HG02840 (cell line): ENCODE measurements around the gene GALNT6.
A peak's percentile ranks its signal among the peaks of the same experiment; 100 is the strongest.

ENCODE experiments used
- ATAC-seq: cut with Tn5 transposase; IDR thresholded peaks from one replicate; pipeline ENCODE4 v1.9.1; 2021; ENCODE audit warnings: mild to moderate bottlenecking, moderate library complexity, moderate number of reproducible peaks; ENCODE audit not compliant: unreplicated experiment, low FRiP score

GALNT6 gene

DNA sequence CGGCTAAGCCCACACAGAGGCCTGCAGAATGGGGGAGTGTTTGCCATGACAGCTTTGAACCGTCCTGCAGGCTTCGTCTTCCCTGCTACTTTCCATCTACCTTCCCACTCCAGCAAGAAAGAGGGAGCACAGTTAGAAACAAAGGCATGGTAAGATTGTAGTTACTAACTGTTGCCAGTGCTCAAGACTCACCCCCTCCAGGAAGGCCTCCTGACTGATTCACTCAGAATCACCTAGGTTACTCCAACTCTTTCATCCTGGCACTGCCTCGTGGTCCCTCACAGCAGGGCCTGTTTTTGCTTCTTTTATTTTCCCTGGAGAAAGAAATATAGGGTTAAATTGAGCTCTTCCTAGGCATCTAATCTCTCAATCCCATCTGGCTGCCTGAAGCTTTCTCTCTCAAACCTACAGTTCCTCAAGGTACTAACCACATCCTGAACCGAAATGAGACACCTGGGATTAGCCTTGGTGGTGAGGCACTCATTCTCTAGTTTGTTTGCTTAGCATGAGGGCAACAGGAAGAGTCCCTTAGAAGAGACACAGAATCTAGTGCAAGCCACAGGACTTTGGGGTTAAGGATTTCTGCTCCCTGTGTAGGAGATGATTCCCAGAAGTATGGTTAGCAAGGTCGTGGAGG, 7.8 kb downstream of the GALNT6 start:
- no peak for ATAC-seq

- no peak for ATAC-seq
These were observed 9.0 kb downstream of the GALNT6 start for GRCh38 chr12:51382173-51382572.

- ATAC-seq, result no peak
These were observed 9.8 kb downstream of the GALNT6 start for GRCh38 chr12:51381226-51382079.

GRCh38 chr12:51379571-51379970, 11.6 kb downstream of the GALNT6 start:
- no peak for ATAC-seq

DNA sequence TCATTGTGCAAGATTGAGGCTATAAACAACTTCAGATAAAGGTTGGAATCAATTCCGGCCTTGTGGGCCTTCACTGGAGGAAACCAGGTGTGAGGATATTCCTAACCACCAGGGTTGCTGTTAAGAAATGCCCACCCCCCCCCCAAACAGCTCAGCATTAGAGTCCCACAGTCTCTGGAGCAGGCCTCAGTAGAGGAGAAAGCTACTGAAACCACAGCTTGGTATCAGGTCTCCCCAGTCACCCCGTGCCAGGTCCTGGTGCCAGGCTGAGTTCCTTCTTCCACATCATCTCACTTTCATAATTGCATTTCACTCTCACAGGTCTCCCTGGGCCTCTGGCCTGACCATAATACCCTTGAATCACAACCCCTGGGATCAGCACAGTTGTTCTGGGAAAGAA, 12.5 kb downstream of the GALNT6 start:
- no peak for ATAC-seq

DNA sequence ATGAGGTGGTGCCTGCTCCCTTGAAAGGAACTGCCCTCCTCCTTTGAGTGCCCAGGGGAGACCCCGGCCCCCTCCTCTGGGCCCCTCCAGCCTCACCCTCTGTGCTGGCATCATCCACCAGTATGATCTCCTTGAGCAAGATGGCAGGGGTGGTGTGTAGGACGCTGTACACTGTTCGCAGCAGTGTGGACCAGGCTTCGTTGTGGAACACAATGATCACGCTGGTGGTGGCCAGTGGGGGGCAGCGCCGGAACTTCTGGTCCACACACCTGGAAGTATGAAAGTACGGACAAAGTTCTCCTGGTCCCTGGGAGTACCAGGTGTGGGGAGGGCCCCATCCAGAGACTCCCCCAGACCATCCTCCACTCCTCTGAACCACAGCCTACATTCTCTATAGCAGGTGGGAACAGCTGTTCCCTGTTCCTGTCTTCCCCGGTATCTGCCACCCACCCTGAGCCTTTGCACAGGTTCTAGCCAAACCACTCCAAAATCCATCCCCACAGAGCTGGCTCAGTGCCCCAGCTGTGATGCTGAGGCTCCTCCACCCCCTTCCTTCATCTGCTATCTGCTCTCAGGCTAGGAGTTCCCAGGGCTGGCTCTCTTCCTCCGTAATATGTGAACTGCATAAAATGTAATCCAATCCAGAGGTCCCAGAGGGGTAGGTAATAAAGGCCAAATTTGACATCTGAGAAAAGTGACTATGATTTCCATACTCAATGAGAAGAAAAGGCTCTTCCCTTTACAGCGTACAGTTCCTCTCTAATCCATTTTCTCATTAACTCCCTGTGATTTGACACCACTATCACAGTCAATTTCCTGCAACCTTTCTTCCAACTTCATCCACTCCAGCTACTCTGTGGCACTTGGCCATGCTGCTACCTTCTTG, 13.9 kb downstream of the GALNT6 start:
- ATAC-seq, result no peak

DNA sequence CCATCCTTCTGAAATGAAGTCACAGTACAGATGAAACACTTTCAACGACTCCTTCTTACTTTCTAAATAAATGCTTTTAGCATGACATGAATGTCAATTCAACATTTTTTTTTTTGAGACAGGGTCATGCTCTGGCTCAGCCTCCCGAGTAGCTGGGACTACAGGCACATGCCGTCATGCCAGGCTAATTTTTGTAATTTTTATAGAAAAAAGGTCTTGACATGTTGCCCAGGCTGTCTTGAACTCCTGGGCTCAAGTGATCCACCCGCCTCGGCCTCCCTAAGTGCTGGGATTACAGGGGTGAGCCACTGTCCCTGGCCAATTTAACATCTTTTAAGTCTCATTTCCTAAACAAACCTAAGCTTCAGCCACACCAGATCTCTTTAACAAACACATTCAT, 16.4 kb downstream of the GALNT6 start:
- ATAC-seq, result no peak

DNA sequence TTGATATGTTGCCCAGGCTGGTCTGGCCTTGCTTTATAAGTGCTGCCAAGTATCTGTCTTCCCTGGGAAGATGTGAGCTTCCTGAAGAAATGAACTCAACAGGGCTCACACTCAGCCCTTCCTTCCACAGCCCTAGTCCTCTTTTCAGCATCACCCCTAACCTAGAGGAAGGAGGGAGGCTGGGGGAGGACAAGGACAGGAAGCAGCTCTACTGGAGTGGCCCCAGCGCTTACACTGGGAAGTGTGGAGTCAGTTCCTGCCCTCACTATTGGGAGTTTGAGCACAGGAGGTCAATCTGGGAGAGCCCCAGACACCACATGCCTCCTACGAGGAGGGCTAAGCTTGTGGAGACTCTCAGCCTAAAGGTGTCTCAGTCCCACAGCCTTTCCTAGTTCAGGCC, 16.8 kb downstream of the GALNT6 start:
- ATAC-seq, result no peak

DNA sequence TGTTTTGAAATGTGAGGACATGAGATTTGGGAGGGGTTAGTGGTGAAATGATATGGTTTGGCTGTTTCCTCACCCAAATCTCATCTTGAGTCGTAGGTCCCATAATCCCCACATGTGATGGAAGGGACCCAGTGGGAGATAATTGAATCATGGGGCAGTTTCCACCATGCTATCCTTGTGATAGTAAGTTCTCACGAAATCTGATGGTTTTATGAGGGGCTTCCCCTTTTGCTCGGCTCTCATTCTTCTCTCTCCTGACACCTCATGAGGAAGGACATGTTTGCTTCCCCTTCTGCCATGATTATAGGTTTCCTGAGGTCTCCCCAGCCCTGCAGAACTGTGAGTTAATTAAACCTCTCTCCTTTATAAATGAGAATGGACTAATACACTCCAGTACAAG, 18.0 kb downstream of the GALNT6 start:
- ATAC-seq, result no peak

- ATAC-seq, result no peak
These were observed 19.2 kb downstream of the GALNT6 start for GRCh38 chr12:51372021-51372420.

DNA sequence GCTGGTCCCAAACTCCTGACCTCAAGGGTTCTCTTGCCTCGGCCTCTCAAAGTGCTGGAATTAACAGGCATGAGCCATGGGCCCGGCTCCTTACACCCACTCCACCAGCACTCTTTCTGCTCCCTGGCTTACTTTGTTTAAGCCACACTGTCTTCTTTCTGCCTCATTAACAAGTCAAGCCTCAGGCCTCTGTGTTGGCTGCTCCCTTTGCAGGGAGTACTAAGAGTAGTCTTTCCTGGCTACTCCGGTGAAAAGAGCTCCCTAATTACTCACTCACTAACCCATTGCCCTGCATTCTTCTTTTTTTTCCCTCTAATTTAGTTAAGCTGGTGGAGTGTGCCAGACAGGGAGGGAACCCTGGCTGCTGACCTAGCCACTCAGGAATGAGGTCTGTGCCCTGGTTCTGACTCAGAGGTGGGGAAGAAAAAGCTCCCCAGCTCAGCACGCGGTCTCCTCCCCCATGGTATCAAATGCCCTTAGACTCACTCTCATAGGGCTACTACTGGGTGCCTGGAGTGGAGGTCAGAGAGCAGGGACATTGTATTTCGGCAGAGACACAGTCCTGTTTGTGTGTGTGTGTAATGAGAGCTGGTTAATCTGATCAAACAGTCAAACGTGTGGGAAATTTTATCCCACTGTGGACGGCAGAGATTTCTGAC, 19.8 kb downstream of the GALNT6 start:
- ATAC-seq, result no peak

DNA sequence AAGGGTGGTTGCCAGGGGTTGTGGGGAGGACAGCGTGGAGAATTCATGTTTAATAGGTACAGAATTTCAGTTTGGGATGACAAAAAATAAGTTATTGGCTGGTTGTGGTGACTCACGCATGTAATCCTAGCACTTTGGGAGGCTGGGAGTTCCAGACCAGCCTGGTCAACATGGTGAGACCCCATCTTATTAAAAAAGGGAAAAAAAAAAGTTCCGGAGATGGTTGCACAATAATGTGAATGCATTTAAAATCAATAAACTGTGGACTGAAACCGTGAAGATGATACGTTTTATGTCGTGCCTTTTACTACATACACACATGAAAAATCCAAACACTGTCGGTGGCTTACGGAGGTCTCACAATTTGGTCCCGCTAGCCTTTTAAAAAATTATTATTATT, 20.5 kb downstream of the GALNT6 start:
- no peak for ATAC-seq

- no peak for ATAC-seq
These were observed 21.6 kb downstream of the GALNT6 start for GRCh38 chr12:51369581-51369980.

DNA sequence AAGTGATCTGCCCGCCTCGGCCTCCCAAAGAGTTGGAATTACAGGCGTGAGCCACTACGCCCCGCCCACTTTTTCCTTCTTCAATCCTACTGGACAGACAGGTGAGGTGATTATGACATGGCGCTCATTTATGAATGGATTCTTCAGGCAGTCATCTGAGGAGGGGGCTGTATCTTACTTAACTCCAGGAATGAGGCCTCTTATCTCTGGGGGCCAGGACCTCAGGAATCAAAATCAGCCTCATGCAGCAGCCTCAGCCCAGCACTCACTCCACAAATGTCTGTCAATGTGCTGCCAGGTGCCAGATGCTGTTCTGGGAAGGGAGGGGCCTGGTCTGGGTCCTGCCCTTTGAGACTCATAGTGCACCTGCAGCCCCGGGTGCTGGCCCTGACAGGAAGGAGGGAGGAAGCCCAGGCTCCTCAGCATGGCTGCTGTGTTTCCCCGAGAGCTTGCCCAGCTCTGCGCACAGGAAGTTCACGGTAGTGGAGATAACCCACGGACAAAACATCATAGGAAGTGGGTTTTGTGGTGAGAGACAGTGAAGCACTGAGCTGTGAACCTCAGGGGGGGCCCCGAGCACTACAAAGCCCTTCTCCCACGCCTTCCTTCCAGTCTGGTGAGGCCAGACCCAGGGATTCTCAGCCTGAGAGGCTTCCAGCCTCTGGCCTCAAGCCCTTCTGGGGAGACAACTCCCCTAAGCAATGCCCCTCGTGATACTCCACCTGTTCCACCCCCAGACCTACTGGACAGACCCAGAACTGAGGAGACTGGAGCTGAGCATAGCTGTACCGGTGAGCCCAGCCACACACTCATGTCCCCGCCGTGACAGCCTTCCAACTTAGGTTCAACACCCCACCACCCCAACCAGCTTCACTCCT, 22.3 kb downstream of the GALNT6 start:
- ATAC-seq, result peak; percentile 98

- ATAC-seq, result no peak
These were observed 25.9 kb downstream of the GALNT6 start for GRCh38 chr12:51365276-51365675.

GRCh38 chr12:51364001-51364400, 27.2 kb downstream of the GALNT6 start:
- no peak for ATAC-seq

DNA sequence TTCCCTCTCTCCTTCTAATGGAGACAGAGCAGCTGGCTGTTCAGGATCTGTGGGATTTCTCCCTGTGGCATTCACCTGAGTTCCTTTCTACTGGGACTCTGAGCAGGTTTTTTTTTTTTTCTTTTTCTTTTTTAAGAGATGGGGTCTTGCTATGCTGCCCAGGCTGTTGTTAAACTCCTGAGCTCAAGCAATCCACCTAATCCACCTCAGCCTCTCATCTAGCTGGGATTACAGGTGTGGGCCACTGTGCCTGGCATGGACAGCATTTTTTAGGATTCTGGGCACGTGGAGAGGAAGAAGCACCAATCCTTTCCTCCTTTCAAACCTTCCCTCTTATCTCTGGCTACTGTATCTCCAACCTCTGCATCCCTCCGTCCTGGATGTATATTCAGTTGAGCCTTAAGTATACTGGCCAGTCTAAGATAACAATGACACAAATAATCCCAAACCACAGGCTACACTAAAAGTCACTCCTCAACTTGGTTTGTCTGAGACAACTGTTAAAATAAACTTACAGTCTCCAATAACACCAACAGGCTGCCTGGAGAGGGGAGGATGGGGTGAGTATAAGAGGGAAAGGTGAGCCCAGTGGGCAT, 28.4 kb downstream of the GALNT6 start:
- no peak for ATAC-seq

- ATAC-seq, result no peak
These were observed 28.9 kb downstream of the GALNT6 start for GRCh38 chr12:51362307-51362706.
